HG02840 (cell line): ENCODE measurements around the gene SARDH.

Source experiments
- ATAC-seq: cut with Tn5 transposase; IDR thresholded peaks from one replicate; pipeline ENCODE4 v1.9.1; 2021; ENCODE audit warnings: mild to moderate bottlenecking, moderate library complexity, moderate number of reproducible peaks; ENCODE audit not compliant: unreplicated experiment, low FRiP score

SARDH gene

DNA sequence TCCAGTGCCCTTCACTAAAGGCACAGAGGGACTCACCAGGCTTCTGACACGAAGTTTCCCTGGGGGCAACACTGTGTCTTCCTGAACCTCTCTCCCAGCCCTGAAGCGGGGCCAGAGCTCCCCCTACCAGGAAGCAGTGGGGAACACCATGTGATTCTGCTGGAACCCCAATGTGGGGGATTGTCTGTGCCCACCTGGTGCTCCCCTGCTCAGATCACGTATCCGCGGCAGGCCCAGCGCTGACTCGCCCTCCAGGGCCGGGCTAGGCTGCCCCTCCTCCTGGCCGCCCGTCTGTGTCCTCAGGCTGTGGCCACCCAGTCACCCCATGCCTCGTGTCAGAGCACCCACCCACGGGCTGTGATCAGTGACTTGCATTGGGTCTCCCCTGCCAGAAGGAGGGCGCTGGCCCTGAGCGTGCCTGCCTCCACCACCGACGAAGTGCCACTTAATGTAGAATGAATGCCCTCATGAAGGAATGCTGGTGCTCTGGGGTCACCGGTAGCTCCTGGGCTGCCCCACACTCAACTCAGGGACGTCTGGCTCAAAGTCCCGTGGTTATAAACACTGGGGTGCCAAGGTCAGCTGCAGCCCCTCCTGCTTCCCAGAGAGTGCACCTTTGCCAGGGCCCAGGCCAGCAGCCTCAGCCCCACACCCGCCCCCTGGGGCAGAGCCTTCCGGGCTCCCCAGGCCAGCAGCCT is 22.1 kb downstream of the SARDH start:
- ATAC-seq, result no peak

DNA sequence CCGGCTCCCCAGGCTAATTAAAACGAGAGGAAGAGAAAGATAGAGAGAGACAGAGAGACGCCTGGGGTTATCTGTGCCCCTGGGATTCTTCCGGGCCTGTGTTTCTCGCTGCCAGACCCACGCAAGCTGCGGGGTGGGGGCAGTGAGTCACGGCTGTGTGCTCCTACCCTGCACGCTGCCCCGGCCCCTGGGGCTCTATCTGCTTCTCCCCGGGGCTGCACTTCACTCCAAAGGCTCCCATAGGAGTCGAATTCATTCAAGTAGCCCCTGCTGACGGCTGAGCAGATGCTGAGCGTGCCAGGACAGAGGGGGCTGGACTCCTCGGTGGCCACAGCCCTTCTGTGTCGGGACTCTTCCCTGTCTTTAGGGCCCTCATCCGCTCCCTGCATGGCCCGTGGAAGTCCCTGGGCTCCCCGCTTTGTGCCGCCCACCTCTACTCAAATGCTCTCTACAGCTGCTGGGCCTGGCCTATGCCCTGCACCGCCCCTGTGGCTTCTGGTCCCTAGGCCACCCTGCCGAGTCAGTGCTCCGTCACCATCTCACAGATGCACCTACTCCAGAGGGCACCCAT is 22.8 kb downstream of the SARDH start:
- ATAC-seq, result no peak

DNA sequence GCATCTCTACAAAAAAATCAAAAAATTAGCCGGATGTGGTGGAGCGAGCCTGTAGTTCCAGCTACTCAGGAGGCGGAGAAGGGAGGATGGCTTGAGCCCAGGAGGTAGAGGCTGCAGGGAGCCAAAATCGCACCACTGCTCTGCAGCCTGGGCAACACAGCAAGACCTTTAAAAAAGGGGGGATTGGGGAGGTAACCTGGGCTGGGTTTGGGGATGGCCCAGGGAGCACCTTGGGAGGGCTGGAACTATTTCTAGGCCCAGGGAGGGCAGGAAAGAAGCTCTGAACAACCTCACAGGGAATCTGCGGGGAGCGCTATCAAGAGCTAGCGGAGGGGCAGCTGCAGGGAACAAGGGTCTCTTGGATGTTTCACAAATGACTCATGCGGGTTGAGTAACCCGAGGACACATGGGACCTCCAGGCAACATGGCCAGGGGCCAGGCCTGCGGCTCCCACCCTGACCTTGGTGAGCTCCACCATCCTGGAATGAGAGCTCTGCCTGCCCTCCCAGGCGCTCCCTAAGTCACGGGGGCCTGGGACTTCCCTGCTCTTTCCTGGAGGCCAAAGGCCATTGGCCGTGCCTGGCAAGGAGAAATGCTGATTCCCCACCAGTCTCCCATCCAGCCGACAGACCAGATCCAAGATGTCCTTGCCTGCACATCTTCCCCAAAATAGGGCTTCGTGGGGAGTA is 23.4 kb downstream of the SARDH start:
- ATAC-seq, result no peak

DNA sequence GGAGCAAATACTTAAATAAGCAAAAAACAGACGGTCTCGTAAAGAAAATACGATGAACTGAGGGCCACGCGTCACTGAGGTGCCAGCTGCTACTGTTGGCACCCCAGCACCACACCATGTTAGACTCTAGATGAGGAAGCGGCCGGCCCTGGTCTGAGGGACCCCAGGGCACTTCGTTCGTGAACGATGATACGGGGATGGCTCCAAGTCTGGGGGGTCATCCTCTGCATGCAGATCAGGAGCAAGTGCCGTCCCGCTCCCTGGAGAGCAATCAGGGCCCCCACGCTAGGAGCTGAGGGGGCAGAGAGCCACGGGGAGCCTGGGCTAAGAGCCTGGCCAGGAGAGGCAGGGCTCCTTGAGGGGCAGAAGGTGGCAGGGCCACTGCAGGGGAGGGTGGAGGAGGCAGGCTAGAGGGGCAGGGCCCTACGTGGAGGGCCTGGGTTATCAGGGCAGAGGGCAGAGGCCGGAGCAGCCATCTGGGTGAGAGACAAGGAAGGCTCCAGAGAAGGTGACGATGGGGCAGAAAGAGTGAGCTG is 24.1 kb downstream of the SARDH start:
- ATAC-seq, result no peak

DNA sequence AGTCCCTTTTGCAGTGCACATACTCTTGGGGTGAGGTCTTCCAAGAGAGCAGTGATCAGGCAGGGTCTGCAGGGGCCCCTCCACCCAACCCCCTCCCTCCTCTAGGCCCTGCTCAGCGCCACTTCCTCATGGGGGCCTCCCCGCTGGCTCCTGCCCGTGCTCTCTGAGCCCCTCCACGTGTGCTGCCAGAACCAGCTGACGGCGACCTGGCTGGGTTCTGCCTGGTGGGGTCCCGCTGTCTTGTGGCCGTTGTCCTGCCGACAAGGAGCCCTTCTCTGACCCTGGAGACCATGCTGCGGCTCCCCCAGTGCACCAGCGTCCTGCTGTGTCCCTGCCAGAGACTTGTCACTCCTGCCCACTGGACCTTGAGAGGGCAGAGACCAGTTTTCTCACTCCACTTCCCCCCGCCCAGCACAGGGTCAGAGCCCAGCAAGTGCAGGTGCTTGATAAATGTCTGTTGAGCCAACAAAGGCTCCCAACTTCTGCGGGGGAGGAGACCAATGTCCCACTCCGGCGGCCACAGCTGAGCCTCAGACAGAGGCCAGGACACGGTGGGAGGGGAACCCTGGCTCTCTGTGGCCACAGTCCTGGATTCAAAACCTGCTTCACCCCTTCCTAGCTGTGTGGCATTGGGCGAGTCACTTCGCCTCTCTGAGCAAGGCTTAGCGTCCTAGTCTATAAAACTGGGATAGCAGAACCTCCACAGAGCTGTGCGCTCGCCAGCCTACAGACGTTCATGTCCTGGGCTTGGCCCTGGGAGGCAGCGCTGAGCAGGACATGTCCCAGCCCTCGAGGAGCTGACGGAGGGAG is 24.8 kb downstream of the SARDH start:
- ATAC-seq, result no peak

DNA sequence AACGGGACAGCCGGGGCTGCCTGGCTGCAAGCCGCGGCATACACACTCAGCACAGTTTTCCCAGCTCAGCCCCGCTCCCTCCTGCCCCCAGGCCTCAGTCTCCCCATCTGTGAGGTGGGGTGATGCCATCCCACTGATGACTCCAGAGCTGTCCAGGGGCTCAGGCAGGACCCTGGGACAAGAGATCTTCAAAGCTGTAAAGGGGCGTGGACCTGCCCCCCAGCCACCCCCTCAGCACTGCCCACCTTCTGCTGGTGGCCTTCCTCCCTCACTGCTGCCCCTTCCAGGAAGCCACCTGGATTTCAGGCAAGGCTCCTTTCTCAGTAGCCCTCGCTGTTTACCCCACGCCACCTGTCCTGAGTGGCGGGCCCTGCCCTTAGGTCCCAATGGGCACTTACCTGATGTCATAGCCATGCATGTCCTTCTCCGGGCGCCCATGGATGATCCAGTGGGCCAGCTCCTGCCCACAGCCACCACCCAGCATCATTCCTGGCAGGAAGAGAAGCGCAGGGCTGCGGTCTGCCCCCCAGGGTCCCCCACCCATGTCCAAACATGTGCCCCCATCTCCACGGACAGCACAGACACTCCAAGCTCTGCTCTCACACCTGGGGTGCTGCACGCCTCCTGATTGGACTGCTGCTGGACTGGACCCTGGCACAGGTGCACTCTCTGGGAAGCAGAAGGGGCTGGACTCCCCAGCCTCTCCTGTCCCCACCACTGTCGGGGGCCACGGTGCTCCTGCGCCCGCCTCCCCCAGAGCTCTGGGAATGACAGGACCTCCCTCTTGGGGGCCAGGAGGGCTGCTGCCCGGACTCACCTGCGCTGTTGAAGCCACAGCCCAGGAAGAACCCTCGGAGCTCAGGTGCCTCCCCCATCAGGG is 25.7 kb downstream of the SARDH start:
- no peak for ATAC-seq

DNA sequence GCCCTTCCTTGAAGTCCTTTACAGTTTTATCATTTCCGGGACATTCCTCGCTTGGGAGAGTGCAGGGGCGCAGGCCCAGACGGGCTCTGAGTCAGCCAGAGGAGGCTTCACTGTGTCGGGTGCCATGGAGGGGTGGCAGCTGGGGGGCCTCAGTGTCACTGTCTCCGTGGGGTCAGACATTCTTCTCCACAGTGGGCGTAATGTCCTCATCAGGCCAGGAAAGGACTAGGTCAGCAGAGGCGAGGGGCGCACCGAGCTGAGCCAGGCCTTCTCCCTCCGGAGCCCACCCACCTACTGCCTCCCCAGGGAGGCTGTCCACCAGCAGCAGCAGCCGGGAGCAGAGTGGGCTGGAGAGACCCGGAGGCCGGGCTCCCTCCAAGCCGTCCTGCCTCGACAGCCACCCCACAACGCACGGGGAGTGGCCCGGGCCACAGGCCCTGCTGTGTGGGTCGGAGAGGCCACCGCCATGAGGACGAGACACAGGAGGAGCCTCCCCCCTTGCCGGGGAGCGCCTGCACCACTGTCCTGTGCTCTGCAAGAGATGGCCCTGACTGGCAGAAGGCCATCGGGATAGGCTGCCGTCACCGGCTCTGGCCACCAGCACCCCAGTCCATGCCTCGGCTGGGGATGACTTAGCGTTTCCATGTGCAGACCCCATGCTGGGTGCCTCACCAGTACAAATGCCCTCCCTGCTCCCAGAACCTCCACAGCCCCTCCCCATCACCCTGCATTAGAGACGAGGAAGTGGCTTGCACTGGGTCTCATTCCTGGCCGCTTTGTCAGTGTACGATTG is 26.5 kb downstream of the SARDH start:
- ATAC-seq, result no peak

DNA sequence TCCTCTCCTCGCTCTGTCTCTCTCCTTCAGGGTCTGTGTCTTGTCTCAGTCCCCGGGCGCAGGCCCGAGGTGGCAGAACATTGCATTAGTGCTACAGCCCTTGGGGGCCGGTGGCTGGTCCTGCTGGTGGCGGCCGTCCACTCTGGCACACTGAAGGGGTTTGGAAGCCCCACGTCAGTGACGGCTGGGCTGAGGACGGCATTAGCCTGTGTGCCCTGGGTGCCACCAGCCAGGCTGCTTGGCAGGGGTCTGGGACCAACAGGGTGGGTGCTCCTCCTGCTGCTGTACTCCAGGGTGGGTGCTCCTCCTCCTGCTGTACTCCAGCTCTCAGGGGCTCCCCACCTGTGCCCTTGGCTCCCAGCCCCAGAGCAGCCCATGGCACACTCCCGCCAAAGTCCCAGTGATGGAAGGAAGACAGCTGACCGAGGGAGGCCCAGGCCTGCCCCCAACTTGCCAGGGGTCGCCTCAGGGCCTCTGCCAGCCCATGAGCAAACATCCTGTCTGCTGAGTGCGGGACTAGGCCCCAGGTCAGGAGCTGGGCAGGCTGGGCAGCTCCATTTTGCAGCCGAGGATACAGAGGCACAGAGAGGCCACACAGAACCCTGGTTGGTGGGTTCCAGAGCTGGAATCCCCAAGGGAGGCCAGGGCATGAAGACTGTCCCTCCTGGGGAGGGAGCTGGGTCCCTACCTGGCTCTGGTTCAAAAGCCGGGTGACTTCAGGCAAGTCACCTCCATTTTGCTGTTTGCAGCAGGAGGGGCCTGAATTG is 27.3 kb downstream of the SARDH start:
- no peak for ATAC-seq

DNA sequence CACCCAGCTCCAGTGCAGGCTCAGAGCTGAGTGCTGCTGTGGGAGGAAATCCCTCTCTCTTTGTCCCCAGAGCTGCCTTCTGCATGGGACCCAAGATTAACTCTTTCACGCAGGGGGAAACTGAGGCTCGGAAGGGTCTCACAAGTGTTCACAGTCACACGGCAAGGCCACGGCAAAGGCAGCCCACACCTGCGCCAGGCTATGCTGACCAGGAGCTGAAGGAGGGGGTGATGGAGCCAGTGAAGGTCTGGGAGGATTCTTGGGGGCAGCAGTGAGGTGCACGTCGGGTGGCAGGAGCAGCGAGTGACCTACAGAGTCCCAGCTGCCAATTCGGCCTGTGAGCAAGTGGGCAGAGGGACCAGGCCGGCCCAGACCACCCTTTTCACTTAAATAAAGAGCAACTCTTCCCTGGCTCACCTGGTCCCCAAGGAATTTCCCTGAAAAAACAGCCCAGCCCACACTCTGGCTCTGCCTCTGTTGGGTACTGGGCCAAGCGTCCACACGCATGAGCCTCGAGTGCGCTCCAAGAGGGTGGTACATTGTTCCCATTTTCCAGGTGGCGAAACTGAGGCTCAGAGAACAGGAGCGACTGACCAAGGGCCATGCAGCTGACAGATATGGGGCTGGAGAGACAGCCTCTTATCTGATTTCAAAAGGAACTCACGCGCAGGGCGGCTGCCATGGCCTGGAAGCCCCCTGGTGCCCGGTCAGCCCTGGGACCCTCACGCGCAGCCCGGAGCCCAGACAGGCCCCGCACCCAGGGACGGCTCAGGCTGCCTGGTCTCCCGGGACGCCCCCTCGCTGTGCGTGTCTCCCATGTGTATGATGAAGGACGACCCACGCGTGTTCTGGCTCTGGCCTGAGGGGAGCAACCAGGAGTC is 28.2 kb downstream of the SARDH start:
- no peak for ATAC-seq

DNA sequence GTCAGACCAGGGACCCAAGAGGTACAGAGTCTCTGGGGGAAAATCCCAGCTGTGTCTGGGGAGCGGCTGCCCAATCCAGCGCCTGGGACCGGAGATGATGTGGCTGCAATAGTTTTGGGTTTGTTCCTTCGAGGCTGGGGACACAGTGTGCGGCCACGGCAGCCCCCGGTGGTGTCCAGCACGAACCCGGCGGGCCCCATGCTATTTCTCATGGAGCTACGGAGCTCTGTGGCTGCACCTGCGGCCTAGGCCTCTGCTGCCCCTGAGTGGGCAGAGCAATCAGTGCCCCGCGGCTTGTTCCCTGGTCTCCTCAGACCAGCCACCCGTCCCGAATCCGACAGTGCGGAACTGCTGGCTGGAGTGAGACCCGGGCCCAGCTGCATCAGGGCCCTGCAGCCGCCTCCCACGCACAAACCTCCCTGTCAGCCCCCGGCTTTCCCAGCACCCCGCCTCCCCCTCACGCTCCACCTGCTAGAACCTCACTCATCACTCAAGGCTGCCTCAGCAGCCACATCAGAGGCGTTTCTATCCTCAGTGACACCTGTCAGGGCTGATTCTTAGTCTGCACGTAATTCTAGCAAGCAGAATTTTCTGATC is 29.0 kb downstream of the SARDH start:
- ATAC-seq, result no peak

DNA sequence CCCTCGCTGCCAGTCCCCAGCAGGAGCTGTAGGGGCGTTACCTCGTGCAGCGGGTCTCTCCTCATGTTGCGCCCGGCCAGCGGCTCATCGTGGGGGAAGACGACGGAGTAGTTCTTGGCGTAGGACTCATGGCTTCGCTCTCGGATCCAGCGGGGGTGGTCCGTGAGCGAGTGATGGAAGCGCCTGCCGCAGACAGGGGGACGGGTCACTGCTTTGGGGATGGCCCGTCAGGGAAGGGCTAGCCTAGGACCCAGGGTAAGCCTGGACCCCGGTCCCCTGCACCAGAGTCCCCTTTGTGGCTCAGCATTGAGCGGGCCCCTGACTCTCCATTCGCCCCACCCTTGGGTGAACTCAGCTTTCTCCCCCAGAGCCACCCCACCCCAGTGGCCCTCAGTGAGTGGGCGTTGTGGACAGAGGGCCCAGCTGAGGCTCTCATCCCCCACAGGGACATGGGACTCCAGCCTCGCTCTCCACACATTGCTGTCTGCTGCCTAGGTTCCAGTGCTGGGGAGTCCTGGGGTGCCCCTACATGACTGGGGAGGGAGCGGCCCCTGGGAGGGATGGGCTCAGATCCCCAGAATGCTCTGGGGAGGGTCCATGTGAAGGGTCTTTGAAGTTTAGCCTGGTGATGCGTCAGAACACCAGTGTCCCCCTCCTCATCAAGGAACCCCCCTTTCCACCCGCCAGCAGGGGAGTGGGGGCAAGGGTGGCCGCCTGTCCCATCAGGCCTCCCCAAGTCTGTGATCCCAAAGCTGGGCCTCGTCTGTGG is 29.7 kb downstream of the SARDH start:
- ATAC-seq, result no peak

DNA sequence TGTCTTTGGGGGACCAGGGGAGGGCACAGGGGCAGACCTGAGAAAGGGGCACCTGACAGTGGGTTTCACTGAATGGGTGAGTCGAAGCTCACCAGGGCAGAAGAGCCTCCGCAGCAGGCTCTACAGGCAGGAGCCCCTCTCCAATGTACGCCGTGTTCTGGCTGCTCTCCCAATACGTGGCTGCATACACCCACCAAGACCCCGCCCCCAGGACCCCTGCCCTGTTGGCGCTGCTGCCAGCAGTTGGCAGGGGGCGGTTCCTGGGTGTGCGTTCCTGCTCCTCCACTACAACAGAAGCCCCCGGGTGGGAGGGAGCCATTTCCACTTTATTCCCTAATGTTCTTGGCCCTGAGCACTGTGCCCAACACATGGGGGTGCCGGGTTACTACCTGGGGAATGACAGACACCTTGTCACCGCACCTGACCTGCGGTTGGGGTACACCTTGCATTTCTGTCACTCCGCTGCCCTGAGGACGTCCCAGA is 30.3 kb downstream of the SARDH start:
- ATAC-seq, result no peak

DNA sequence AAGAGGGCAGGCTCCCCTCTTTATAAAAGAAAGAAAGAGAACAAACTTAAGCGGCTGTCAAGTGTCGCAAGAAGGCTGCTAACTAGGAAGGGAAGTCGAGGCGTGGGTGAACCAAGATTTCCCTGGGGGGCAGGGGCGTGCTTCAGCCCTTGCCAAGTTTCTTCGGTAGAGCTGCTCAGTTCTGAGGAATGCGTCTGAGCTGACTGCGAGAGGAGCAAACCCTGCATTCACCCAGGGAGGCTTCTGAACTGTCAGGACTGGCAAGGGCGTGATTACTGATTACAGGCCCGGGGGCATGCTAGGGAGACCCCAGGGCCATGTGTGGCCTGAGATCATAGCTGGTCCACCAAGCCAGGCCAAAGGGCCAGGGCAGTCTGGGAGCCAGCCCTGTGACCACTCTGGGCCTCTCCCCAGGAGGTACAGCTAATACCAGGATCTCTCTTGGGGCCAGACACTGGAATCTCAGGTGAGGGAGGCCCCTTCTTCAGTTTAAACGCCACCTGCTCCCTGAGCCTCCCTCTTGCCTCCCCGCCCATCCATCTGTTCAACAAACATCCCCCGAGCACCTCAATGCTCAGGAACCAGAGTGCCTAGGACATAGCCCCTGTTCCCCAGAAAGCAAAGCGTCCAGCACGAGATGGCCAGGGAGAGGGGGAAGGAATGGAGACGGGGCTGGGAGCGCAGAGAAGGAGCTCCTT is 30.9 kb downstream of the SARDH start:
- no peak for ATAC-seq

DNA sequence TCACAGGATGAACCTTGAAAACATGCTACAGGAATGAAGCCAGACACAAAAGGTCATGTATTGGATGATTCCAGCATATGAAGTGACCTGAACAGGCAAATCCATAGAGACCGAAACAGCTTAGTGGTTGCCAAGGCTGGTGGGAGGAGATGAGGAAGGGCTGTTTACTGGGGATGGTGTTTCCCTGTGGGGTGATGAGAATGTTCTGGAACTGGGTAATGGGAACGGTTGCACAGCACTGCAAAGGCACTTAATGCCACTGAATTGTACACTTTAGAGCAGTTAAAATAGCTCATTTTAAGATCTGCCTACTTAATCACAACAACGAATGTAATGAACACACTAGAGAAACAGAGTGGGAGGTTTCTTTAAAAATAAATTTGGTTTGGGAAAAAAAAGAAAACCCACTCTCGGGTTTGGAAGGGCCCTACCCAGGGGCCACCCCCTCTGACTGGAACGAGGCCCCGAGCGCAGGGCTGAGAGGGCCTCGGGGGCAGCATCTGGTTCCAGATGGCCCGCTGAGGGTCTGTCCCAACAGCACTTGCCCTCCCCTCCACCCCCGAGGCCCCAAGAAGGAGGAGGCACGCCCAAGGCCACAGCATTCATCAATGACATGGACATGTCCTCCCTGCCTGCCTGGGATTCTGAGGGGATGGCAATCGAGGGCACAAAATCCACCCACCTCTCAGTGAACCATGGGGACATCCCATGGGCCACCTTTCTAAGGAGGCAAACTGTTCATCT is 31.7 kb downstream of the SARDH start:
- no peak for ATAC-seq

DNA sequence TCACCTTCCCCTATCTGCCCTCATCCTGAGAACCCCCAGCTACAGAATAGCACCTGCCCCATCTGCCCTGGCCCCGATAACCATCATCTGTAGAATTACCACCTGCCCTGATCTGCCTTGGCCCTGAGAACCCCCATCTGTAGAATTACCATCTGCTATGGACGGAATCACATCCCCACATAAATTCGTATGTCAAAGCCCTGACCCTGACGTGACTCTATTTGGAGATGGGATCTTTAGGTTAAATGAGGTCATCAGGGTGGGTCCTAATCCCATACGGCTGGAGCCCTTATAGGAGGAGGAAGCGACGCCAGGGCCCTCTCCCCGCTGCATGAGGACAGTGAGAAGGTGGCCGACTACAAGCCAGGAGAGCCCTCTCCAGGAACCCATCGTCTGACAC is 32.6 kb downstream of the SARDH start:
- ATAC-seq, result no peak
